Lung (tissue), 12 donors: ENCODE measurements around the gene OPALIN. TPM values are rescaled to one million over a fixed set of nuclear protein-coding genes. Genes with fewer than 3 reads are reported as not detected.

Experiments
- ATAC-seq: fragments of 200-7000 bp; cut with Tn5 transposase; one replicate; pipeline ENCODE4 v1.9.1; 2020; ENCODE audit warnings: moderate number of reproducible peaks; ENCODE audit not compliant: insufficient read depth, low FRiP score
- DNase-seq, 3 donors: peaks; one replicate each; pipeline ENCODE4 v3.0.0-alpha.2; 2013 to 2017
- H3K27ac ChIP-seq, 2 donors: one replicate each; pipeline ENCODE4 v1.5.1; 2013; ENCODE audit warnings: mild to moderate bottlenecking in 2 of 2, moderate library complexity in 2 of 2, control low read depth in 1 of 2, inconsistent platforms in 1 of 2, low read depth in 1 of 2, low read length in 1 of 2
- H3K27me3 ChIP-seq, 3 donors: one replicate each; pipeline ENCODE4 v1.5.1; 2013; ENCODE audit warnings: low read length in 2 of 3; ENCODE audit not compliant: control insufficient read depth in 3 of 3, insufficient read depth in 3 of 3
- H3K36me3 ChIP-seq, 4 donors: one replicate each; pipeline ENCODE4 v1.5.1; 2013; ENCODE audit warnings: low read length in 4 of 4, mild to moderate bottlenecking in 1 of 4, moderate library complexity in 1 of 4; ENCODE audit not compliant: control insufficient read depth in 4 of 4, insufficient read depth in 4 of 4
- H3K4me1 ChIP-seq, 5 donors: one replicate each; pipeline ENCODE4 v1.5.1; 2013; ENCODE audit warnings: low read length in 5 of 5, mild to moderate bottlenecking in 2 of 5, moderate library complexity in 1 of 5; ENCODE audit not compliant: control insufficient read depth in 5 of 5, insufficient read depth in 5 of 5
- H3K4me3 ChIP-seq: one replicate; pipeline ENCODE4 v1.5.1; 2013; ENCODE audit warnings: mild to moderate bottlenecking, control low read depth, moderate library complexity
- H3K9ac ChIP-seq, 2 donors: one replicate each; pipeline ENCODE4 v1.5.1; 2013; ENCODE audit warnings: low read length in 2 of 2, control low read depth in 1 of 2; ENCODE audit not compliant: insufficient read depth in 1 of 2
- H3K9me3 ChIP-seq, 4 donors: one replicate each; pipeline ENCODE4 v1.5.1; 2013; ENCODE audit warnings: low read length in 3 of 4, mild to moderate bottlenecking in 1 of 4, moderate library complexity in 1 of 4; ENCODE audit not compliant: control insufficient read depth in 4 of 4, insufficient read depth in 3 of 4
- WGBS, 2 donors: extraction: QIAGEN DNeasy Blood & Tissue Kit; methylation state at CpG; one replicate each; pipeline ENCODE4 v1.1.7; 2013; 5-methylcytosine and 5-hydroxymethylcytosine counted together
- polyA plus RNA-seq, 2 donors: library from polyadenylated mRNA; stranded (reverse); fragments of 200-250 nt; gene quantifications; one replicate each; pipeline ENCODE4 v1.2.1, GENCODE V29; 2013
- total RNA-seq, 2 donors: library from RNA; depleted of rRNA in 1 of 2; stranded (reverse); fragments of >200 nt in 1 of 2; gene quantifications; one replicate each; pipeline ENCODE4 v1.2.1, GENCODE V29; 2014 to 2021
- TF ChIP-seq, protein P1 (sequence below): IDR thresholded peaks from 2 replicates; pipeline ENCODE4 v1.5.1; 2012; ENCODE audit warnings: mild to moderate bottlenecking; ENCODE audit errors: control extremely low read depth, extremely low read depth
- donor health status: control.
- donor health status: control.
- donor health status: Bipolar disorder and iron deficiency.
- donor health status: healthy.
- donor health status: DM: yes; HTN: yes; CAD: no.

Gene OPALIN
- total and polyA plus RNA-seq, 4 donors = not detected

- ATAC-seq (no peak), DNase-seq (no peak)
- peaks cover 0 to 7% (median 0%) of the 10 kb centered on the region in 3 donors for H3K27me3 ChIP-seq
- H3K27ac ChIP-seq = no peak overlapping the region
- peaks cover 0 to 2% (median 0%) of the 10 kb centered on the region in 4 donors for H3K9me3 ChIP-seq
- 64 to 71% methylated on average over 6 of the region's 6 CpGs for WGBS, 2 donors
- no peak overlapping the region for H3K4me3 ChIP-seq
- H3K4me1 ChIP-seq = peaks cover 0 to 12% (median 0%) of the 10 kb centered on the region in 5 donors
- no peaks in the 10 kb centered on the region for H3K36me3 ChIP-seq
- no peak overlapping the region for H3K9ac ChIP-seq
- TF ChIP-seq, protein P1, sequence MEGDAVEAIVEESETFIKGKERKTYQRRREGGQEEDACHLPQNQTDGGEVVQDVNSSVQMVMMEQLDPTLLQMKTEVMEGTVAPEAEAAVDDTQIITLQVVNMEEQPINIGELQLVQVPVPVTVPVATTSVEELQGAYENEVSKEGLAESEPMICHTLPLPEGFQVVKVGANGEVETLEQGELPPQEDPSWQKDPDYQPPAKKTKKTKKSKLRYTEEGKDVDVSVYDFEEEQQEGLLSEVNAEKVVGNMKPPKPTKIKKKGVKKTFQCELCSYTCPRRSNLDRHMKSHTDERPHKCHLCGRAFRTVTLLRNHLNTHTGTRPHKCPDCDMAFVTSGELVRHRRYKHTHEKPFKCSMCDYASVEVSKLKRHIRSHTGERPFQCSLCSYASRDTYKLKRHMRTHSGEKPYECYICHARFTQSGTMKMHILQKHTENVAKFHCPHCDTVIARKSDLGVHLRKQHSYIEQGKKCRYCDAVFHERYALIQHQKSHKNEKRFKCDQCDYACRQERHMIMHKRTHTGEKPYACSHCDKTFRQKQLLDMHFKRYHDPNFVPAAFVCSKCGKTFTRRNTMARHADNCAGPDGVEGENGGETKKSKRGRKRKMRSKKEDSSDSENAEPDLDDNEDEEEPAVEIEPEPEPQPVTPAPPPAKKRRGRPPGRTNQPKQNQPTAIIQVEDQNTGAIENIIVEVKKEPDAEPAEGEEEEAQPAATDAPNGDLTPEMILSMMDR = no peak
Measured at GRCh38 chr10:96377816-96378294, 19.1 kb upstream of the OPALIN start.

DNA sequence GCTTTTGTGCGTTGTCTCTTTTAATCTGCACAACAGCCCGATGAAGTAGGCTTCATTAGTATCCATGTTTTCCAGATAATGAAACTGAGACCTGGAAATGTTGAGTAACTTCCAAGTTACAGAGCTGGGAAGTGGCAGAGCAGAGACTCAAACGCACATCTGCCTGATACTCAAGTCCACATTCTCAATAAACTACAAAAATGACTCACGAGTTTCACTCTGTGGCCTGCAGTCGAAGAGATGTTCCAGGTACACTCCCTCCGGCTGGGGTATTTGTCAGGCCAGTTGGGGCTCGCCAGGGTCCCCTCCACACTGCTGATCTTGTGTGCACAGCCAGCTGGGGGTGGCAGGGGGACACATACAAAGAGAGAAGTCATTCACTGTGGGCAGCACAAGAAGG lies 17.7 kb upstream of the OPALIN start:
- no peaks in the 10 kb centered on the region for H3K36me3 ChIP-seq
- peaks cover 0 to 12% (median 0%) of the 10 kb centered on the region in 5 donors for H3K4me1 ChIP-seq
- DNase-seq (no peak), ATAC-seq (no peak)
- peaks cover 0 to 2% (median 0%) of the 10 kb centered on the region in 4 donors for H3K9me3 ChIP-seq
- H3K4me3 ChIP-seq = no peak overlapping the region
- no peak overlapping the region for H3K27ac ChIP-seq
- no peak overlapping the region for H3K9ac ChIP-seq
- WGBS, 2 donors = 70 to 94% methylated on average over 7 of the region's 7 CpGs
- peaks cover 0 to 7% (median 0%) of the 10 kb centered on the region in 3 donors for H3K27me3 ChIP-seq
- TF ChIP-seq, protein P1 = no peak

DNA sequence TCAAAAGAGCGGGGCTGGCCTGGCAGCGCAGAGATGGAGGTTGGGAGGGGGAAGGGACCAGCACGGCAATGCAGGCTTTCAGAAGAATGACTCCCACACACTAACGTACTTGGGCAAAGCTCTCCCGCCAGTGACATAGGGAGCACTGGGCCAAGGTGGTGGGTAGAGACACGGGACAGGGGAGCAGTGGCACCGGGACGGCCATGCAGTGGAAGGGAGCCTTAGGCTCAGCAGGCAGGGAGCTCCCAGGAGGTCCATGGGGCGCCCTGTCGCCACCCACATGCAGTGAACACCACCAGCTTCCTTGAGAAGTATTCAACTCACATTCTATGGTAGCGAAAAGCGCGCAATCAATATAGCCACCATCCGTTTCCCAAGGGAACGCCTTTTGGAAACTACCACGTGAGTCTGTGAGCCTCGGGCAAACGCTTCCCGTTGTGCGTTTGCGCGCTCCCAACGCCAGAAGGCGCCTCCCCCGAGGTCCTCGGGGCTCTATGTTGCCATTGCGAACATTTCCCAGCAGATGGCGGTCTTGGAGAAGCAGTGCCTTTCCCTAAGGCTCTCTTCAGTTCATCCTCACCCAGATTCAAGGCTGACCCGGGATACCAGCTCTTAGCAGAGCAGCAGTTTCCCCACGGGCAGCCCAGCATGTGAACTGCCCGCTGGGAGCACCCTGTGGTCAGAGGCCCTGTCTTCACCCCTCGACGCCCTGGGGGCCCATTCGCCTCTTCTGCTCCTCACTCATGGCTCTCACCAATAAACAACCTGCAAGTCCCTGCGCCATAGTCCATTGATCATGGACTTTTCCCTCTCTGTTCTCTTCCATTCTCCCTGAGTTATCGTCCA lies 16.4 kb upstream of the OPALIN start:
- peaks cover 0 to 12% (median 0%) of the 10 kb centered on the region in 5 donors for H3K4me1 ChIP-seq
- DNase-seq (peak; percentile 90 to 92 (median 91)), ATAC-seq (peak; percentile 89)
- peak overlapping the region in 1 of 2 donors; percentile 70 for H3K9ac ChIP-seq
- no peaks in the 10 kb centered on the region for H3K36me3 ChIP-seq
- 7 to 8% methylated on average over 36 of the region's 36 CpGs for WGBS, 2 donors
- H3K27me3 ChIP-seq = peaks cover 0 to 7% (median 0%) of the 10 kb centered on the region in 3 donors
- H3K9me3 ChIP-seq = no peaks in the 10 kb centered on the region
- H3K4me3 ChIP-seq = peak overlapping the region; percentile 32
- no peak overlapping the region for H3K27ac ChIP-seq
- TF ChIP-seq, protein P1 = peak; percentile 97
